ENCODE measurements around the gene SLC15A5.

The SLC15A5 gene

DNA sequence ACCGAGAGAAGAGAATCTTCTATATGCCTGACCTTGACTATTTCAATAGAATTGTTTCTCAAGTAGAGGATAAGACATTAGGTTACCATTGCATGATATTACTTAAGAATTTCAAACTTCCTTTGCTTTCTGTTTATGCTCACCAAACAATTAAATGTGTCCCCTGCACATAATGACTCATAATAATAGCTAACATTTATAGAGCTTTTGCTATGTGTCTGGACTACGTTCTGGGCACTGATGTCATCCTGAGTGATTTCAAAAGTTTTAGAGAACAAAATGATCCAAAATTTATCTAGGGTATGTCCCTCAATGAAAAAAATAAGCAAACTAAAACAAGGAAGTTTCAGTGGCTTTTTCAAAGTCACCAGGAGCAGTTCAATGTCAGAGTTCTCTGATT, 38.8 kb downstream of the SLC15A5 start:
- H3K27ac Mint-ChIP-seq = no peak overlapping the region

DNA sequence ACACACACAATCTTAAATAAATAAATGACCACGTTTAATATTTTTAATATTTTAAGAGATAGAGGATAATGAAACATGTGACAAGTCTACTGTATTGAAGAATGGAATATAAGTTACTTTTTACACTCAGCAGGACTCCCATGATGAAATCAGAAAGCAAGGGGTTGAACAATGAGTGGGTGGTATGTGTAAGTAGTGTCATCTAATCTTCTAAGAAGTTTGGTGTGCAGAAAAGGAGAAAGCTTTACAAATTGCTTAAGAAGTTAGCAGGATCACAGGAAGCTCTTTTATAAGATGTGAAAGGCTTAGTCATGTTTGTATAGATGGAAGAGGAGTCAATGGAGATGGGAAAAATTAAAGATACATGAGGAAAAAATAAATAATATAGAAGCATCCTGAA, 47.8 kb downstream of the SLC15A5 start:
- no peaks in the 10 kb centered on the region for H3K27me3 Mint-ChIP-seq (ENCODE audit: low read depth)
- H3K36me3 Mint-ChIP-seq (ENCODE audit: low read depth) = no peaks in the 10 kb centered on the region
- H3K4me3 Mint-ChIP-seq = no peak overlapping the region
- H3K9me3 Mint-ChIP-seq = peaks cover 4% of the 10 kb centered on the region
- H3K4me1 Mint-ChIP-seq (ENCODE audit: low read depth) = no peaks in the 10 kb centered on the region
- H3K27ac Mint-ChIP-seq = no peak overlapping the region

More for the DNA sequence above, 38.8 kb downstream of the SLC15A5 start:
- Mint-ChIP-seq H3K27me3 (ENCODE audit: low read depth) (no peaks in the 10 kb centered on the region), H3K36me3 (ENCODE audit: low read depth) (no peaks in the 10 kb centered on the region), H3K9me3 (no peaks in the 10 kb centered on the region), H3K4me1 (ENCODE audit: low read depth) (no peaks in the 10 kb centered on the region), H3K4me3 (no peak overlapping the region)

DNA sequence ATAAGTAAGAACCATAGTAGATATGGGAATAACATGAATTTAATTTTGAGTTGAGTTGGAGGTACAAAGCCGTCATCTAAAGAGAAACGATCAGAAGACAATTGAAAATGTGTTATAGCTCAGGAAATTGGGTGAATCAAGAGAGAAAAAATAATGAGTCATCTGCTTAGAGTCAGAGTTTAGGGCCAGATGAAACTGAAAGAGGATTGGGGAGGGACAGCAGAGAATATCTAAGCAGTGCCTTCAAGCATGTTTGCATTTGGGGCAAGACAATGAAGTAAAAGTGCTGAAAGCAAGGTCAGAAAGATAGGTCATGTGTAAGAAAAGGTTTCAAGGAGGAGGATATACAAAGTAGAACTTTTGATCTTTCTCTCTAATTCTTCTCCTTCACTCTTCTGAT, 49.4 kb downstream of the SLC15A5 start:
- no peaks in the 10 kb centered on the region for H3K27me3 Mint-ChIP-seq (ENCODE audit: low read depth)
- peaks cover 4% of the 10 kb centered on the region for H3K9me3 Mint-ChIP-seq
- H3K36me3 Mint-ChIP-seq (ENCODE audit: low read depth) = no peaks in the 10 kb centered on the region
- H3K27ac Mint-ChIP-seq = no peak overlapping the region
- H3K4me3 Mint-ChIP-seq = no peak overlapping the region
- no peaks in the 10 kb centered on the region for H3K4me1 Mint-ChIP-seq (ENCODE audit: low read depth)

DNA sequence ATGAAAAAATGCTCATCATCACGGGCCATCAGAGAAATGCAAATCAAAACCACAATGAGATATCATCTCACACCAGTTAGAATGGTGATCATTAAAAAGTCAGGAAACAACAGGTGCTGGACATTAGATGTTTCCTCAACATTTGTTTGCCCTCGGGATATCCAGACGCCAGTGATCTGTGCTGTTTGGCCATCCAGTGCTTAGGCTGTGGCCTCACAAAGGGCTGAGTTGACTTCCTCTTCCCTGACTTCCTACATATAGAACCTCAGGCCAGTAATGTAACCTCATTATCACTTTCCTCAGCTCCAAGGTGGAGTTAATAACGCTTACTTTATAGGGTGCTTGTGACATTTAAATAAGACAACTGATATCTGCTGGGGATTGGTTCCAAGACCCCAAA, 51.8 kb downstream of the SLC15A5 start:
- no peaks in the 10 kb centered on the region for H3K9me3 Mint-ChIP-seq
- H3K4me1 Mint-ChIP-seq (ENCODE audit: low read depth) = no peaks in the 10 kb centered on the region
- H3K27me3 Mint-ChIP-seq (ENCODE audit: low read depth) = no peaks in the 10 kb centered on the region
- H3K4me3 Mint-ChIP-seq = no peak overlapping the region
- no peak overlapping the region for H3K27ac Mint-ChIP-seq
- no peaks in the 10 kb centered on the region for H3K36me3 Mint-ChIP-seq (ENCODE audit: low read depth)

DNA sequence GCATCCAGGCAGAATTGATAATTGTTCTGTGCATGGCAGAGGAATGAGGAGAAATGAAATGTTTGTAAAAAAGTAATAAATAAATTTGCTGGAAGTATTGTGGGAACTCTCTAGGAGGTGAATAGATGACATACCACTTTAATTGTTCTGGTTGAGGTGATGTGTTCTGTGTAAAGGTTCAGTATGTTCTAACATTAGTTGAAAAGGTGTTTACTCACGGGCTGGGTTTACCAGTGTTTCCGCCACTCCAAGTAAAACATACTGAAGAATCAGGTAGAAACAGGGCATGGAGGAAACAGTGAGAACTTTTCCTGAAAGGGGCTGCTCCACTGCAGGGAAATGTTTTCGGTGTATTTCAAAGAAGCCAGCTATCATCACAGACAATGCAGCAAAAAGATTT, 53.3 kb downstream of the SLC15A5 start:
- Mint-ChIP-seq H3K9me3 (no peaks in the 10 kb centered on the region), H3K27me3 (ENCODE audit: low read depth) (no peaks in the 10 kb centered on the region), H3K36me3 (ENCODE audit: low read depth) (no peaks in the 10 kb centered on the region), H3K4me1 (ENCODE audit: low read depth) (no peaks in the 10 kb centered on the region), H3K4me3 (no peak overlapping the region), H3K27ac (no peak overlapping the region)

DNA sequence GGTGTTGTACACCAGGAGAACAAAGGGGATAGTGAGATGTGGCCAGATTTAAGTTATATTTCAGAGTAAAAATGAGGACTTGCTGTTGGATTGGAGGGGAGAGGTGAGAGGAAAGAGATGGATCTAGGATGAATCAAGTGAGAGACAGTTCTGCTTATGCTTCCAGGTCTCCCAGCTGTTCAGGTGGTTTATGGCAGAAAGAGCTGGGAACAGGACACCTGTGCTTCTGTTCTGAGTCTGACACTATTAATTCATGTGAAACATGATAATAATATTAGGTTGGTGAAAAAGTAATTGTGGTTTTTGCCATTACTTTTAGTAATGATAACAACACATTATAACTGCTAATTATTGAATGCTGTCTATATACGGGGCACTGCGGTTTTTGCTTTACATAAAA, 55.7 kb downstream of the SLC15A5 start:
- Mint-ChIP-seq H3K4me3 (no peak overlapping the region), H3K9me3 (no peaks in the 10 kb centered on the region), H3K27ac (no peak overlapping the region), H3K36me3 (ENCODE audit: low read depth) (no peaks in the 10 kb centered on the region), H3K4me1 (ENCODE audit: low read depth) (no peaks in the 10 kb centered on the region), H3K27me3 (ENCODE audit: low read depth) (no peaks in the 10 kb centered on the region)

DNA sequence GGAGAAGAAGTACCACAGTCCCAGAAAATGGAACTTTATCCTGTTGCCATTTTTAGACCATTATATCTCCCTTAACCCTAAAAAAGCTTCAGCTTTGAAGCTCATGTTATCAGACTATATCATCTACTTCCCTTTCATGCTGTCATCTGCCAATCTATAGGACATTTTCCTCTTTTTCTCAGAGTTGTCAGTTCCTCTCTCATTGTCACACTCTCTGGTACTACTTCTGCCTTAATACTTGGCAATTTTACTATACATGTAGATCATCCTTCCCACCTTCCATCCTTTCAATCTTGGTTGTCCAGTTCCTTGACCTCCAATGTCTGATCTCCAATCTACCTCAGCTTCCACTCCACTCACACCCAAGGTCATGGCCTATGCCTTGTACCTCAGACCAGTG, 57.4 kb downstream of the SLC15A5 start:
- no peaks in the 10 kb centered on the region for H3K4me1 Mint-ChIP-seq (ENCODE audit: low read depth)
- H3K9me3 Mint-ChIP-seq = no peaks in the 10 kb centered on the region
- H3K27ac Mint-ChIP-seq = no peak overlapping the region
- no peak overlapping the region for H3K4me3 Mint-ChIP-seq
- H3K27me3 Mint-ChIP-seq (ENCODE audit: low read depth) = no peaks in the 10 kb centered on the region
- no peaks in the 10 kb centered on the region for H3K36me3 Mint-ChIP-seq (ENCODE audit: low read depth)

DNA sequence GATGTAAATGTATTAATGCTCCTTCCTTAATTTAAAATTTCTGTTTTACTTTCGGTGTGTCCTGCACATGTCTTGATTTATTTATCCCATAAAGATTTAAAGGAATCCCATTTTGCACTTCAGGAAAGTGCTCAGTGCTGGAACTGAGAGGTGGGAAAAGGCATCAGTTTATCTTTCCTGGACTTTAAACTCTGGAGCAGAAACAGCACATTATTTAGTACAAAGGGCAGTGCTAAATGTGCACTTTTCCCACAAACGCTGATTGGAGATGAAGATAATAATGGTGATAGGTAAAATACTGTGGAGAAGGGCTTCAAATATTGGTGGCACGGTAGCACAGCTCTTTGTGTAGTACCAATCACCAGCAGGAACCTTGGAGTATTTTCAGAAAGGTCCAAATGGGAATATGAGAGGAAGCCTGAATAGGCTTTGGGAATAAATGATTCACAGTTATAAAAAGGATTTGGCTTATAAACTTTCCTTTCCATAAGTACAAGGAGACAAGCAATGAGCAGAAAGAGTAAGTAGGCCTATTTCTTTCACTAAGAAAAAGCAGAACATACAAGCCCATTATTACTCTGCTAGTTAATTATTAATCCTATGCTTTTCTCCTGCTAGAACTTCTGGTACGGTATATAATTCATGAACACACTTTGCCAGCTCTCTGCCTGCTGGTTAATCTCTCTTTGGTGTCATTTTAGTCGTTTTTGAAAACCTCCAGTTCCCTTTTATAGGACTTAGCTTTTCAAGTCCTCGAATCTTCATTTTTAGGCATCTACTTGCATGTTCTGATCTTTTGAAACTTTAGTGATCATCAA, 58.3 kb downstream of the SLC15A5 start:
- no peak overlapping the region for H3K4me3 Mint-ChIP-seq
- no peaks in the 10 kb centered on the region for H3K9me3 Mint-ChIP-seq
- no peaks in the 10 kb centered on the region for H3K27me3 Mint-ChIP-seq (ENCODE audit: low read depth)
- no peak overlapping the region for H3K27ac Mint-ChIP-seq
- no peaks in the 10 kb centered on the region for H3K36me3 Mint-ChIP-seq (ENCODE audit: low read depth)
- no peaks in the 10 kb centered on the region for H3K4me1 Mint-ChIP-seq (ENCODE audit: low read depth)

DNA sequence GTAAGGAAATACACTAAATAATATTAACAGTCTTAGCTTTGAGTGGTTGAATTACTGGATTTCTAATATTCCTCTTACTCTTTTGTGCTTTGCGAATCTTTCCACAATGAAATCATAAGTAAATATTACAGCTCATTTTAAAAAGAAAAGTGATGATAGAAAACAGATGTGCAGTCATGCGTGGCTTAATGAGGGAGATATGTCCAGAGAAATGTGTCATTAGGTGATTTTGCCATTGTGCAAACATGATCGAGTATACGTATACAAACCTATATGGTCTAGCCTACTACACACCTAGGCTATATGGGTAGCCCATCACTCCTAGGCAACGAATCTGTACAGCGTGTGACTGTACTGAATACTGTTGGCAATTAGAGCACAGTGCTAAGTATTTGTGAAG, 59.3 kb downstream of the SLC15A5 start:
- no peaks in the 10 kb centered on the region for H3K4me1 Mint-ChIP-seq (ENCODE audit: low read depth)
- no peak overlapping the region for H3K27ac Mint-ChIP-seq
- H3K4me3 Mint-ChIP-seq = no peak overlapping the region
- no peaks in the 10 kb centered on the region for H3K27me3 Mint-ChIP-seq (ENCODE audit: low read depth)
- H3K36me3 Mint-ChIP-seq (ENCODE audit: low read depth) = no peaks in the 10 kb centered on the region
- no peaks in the 10 kb centered on the region for H3K9me3 Mint-ChIP-seq

DNA sequence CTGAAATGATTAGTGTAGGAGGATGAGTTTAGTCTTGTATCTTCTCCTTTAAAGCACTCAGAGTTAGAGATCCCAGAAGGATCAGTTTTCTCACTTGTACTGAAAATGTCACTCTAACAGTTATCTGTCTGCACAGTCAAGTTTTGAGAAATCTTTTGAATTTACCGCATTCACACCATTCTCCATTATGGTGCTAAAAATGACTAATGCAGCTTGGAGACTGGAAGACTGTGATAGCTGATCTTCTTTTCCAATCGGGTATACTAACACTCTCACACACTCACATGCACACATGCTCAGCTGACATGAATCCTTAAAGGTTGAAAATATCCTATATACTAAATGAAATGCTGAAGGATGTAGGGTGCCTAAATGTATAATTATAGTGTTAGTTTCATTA, 65.8 kb downstream of the SLC15A5 start:
- Mint-ChIP-seq H3K4me3 (no peak overlapping the region), H3K36me3 (ENCODE audit: low read depth) (no peaks in the 10 kb centered on the region), H3K9me3 (no peaks in the 10 kb centered on the region), H3K27ac (no peak overlapping the region), H3K4me1 (ENCODE audit: low read depth) (no peaks in the 10 kb centered on the region), H3K27me3 (ENCODE audit: low read depth) (no peaks in the 10 kb centered on the region)

DNA sequence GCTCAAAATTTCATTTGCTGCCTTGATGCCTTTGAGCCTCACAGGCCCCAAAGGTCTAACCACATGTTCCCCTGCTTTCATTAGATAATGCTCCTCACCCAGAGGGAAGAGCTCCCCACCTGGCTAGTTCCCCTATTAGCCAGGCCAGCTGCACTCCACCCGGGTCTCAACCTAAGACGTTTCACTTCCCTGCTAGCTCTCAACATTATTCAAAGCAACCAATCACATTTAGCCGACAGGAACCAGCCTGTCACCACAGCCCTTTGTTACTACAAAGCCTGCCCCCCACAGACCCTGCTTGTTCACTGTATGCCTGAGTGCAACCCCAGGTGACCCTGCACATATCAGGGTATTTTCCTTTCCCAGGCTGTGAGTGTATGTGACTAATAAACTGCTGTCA, 78.6 kb downstream of the SLC15A5 start:
- no peaks in the 10 kb centered on the region for H3K36me3 Mint-ChIP-seq (ENCODE audit: low read depth)

DNA sequence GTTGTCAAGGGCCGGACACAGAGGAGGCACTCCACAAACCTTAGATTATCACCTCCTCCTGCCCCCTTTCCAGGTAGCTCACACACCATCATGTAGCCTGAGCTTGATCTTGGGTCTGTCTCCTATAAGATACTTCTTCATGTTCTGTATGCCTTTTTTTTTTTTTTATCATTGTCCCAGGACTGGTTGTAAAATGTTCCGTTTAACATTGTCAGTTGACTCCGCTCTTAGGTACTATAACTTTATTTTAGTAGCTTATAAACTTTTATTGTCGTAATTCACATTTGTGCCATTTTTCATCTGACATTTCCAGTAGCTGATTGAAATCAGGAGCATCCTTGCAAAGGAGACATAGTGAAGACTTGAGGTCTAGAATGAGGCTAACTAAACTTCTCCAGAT, 79.9 kb downstream of the SLC15A5 start:
- Mint-ChIP-seq H3K27me3 (ENCODE audit: low read depth) (no peaks in the 10 kb centered on the region), H3K36me3 (ENCODE audit: low read depth) (no peaks in the 10 kb centered on the region), H3K4me3 (no peak overlapping the region), H3K9me3 (peaks cover 11% of the 10 kb centered on the region), H3K27ac (no peak overlapping the region), H3K4me1 (ENCODE audit: low read depth) (no peaks in the 10 kb centered on the region)

More for the DNA sequence above, 78.6 kb downstream of the SLC15A5 start:
- Mint-ChIP-seq H3K4me3 (no peak overlapping the region), H3K27me3 (ENCODE audit: low read depth) (no peaks in the 10 kb centered on the region), H3K4me1 (ENCODE audit: low read depth) (no peaks in the 10 kb centered on the region), H3K9me3 (peaks cover 11% of the 10 kb centered on the region), H3K27ac (no peak overlapping the region)

DNA sequence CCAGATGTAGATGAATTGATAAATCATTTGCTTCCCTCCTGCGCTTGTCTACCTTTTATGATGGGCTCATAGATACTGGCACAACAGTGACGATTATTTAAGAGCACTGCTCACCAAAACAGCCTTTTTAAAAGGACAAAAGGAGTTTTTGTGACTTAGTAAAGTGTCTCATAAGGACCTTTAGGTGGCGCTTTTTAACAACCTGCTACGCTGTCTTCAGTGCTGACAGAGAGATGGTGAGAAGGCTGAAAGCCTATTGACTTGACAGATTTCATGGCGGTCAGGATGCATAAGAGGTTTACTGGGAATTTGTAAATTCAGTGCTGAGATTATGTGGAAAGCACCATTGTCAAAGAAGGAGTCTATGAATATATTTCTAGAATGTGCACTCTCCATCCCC, 87.6 kb downstream of the SLC15A5 start:
- Mint-ChIP-seq H3K9me3 (no peaks in the 10 kb centered on the region), H3K27me3 (ENCODE audit: low read depth) (no peaks in the 10 kb centered on the region), H3K36me3 (ENCODE audit: low read depth) (no peaks in the 10 kb centered on the region), H3K4me3 (no peak overlapping the region), H3K4me1 (ENCODE audit: low read depth) (no peaks in the 10 kb centered on the region), H3K27ac (no peak overlapping the region)

DNA sequence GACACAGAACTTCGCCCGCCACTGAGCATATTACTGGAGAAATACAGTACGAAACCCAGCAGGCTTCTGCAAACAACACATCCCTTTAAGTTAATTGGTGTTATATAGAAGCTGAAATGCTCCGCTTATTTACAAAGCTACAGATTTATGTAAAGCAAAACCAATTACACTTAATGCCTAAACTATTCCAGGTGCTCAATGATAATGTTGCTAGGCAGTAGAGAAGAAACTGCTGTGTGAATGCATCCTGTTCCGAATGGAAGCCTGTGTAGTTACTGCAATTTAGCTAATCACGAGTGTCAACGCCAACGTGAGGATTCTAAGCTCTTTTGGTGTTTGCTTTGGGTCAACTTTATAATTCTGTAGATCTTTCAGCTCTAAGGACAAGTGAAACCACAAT, 89.8 kb downstream of the SLC15A5 start:
- no peaks in the 10 kb centered on the region for H3K27me3 Mint-ChIP-seq (ENCODE audit: low read depth)
- H3K27ac Mint-ChIP-seq = no peak overlapping the region
- no peaks in the 10 kb centered on the region for H3K4me1 Mint-ChIP-seq (ENCODE audit: low read depth)
- no peak overlapping the region for H3K4me3 Mint-ChIP-seq
- H3K9me3 Mint-ChIP-seq = no peaks in the 10 kb centered on the region
- H3K36me3 Mint-ChIP-seq (ENCODE audit: low read depth) = no peaks in the 10 kb centered on the region

DNA sequence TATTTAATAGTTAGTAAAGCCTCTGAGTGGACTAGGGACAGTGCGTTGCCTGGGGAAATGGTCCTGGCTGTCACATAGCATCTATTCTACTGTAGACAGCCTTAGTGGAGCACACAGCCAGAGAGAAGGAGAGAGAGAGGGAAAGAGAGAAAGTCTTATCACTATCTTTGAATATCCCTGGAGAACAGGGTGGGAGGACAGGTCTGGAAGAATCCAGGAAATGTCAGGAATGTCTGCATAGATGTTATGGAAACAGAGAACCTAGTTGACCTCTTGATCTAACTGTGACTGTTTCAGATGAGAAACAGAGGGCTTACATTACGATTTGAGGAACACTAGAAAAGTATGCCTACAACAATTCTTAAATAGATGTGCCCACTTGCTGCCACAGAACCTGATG, 92.8 kb downstream of the SLC15A5 start:
- Mint-ChIP-seq H3K36me3 (ENCODE audit: low read depth) (no peaks in the 10 kb centered on the region), H3K9me3 (no peaks in the 10 kb centered on the region), H3K27me3 (ENCODE audit: low read depth) (no peaks in the 10 kb centered on the region), H3K27ac (no peak overlapping the region), H3K4me3 (no peak overlapping the region), H3K4me1 (ENCODE audit: low read depth) (no peaks in the 10 kb centered on the region)

DNA sequence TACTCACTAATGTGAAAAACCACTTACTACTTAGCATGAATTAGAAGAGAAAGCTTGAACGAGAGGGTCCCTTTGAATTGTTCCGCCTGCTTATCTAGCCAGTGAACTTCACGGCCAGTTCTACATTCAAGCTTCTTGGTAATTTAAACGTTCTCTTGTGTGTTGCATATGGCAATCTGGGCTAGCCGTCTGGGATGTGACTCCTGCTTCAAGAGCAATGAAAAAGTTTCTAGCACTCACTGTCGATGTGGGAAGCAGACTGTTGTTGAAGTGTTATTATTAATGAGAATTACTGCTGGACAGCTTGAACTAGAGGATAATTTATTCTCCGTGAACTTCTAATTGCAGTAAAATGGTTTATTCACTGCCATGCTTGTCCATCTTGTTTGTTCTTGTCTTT, 93.9 kb downstream of the SLC15A5 start:
- Mint-ChIP-seq H3K27ac (no peak overlapping the region), H3K4me3 (no peak overlapping the region), H3K27me3 (ENCODE audit: low read depth) (no peaks in the 10 kb centered on the region), H3K9me3 (no peaks in the 10 kb centered on the region), H3K36me3 (ENCODE audit: low read depth) (no peaks in the 10 kb centered on the region), H3K4me1 (ENCODE audit: low read depth) (no peaks in the 10 kb centered on the region)
